K562 (cell line): ENCODE data around the gene EPN2. TPM values are rescaled to one million over a fixed set of nuclear protein-coding genes. Genes with fewer than 3 reads are reported as not detected.

Experiments used
- ARID1B ChIP-seq: fragments of 450-650 bp; IDR thresholded peaks from 2 replicates; pipeline ENCODE4 v1.6.1; 2016; ENCODE audit warnings: antibody characterized with exemption, mild to moderate bottlenecking, inconsistent platforms
- ASH1L ChIP-seq: fragments of 450-650 bp; IDR thresholded peaks from 2 replicates; pipeline ENCODE4 v1.6.1; 2018; ENCODE audit warnings: borderline replicate concordance, mild to moderate bottlenecking, low read depth; ENCODE audit not compliant: partially characterized antibody
- ATF1 ChIP-seq, 2 experiments: fragments of 450-650 bp in 1 of 2; IDR thresholded peaks; 2 replicates each; pipeline ENCODE4 v1.6.1; 2016; ENCODE audit warnings: missing compliant biosample characterization in 1 of 2, missing genetic modification characterization in 1 of 2
- ATF2 ChIP-seq: sonication (generic); formaldehyde crosslinking; IDR thresholded peaks from 2 replicates; pipeline ENCODE4 v1.8.1; 2022; ENCODE audit warnings: missing genetic modification reagents
- ERF ChIP-seq: fragments of 450-650 bp; formaldehyde crosslinking; IDR thresholded peaks from 2 replicates; pipeline ENCODE4 v1.4.0; 2020; ENCODE audit warnings: mild to moderate bottlenecking, mixed read lengths
- HCFC1 ChIP-seq: IDR thresholded peaks from 2 replicates; pipeline ENCODE4 v1.6.1; 2012; ENCODE audit warnings: low read depth, low read length, improper control_type of control experiment
- HNRNPUL1 ChIP-seq: fragments of 200-400 bp; formaldehyde crosslinking; IDR thresholded peaks from 2 replicates; pipeline ENCODE4 v1.6.1; 2017; ENCODE audit warnings: low read length
- JUND ChIP-seq, 2 experiments: IDR thresholded peaks; 2 replicates in 1 of 2; 3 replicates in 1 of 2; pipeline ENCODE4 v1.6.1; 2011; ENCODE audit warnings: borderline replicate concordance in 2 of 2, low read depth in 2 of 2, low read length in 2 of 2, improper control_type of control experiment in 1 of 2, missing biosample characterization in 1 of 2, missing genetic modification characterization in 1 of 2, missing genetic modification reagents in 1 of 2
- LARP7 ChIP-seq: fragments of 450-650 bp; IDR thresholded peaks from 2 replicates; pipeline ENCODE4 v1.6.1; 2016
- MAZ ChIP-seq, 2 experiments: fragments of 450-650 bp in 1 of 2; sonication (generic) in 1 of 2; formaldehyde crosslinking; IDR thresholded peaks in 1 of 2; conservative IDR thresholded peaks in 1 of 2; 2 replicates each; pipeline versions ENCODE4 v1.4.0 to v1.5.0; 2020; ENCODE audit warnings: mild to moderate bottlenecking in 1 of 2, missing genetic modification reagents in 1 of 2
- RBFOX2 ChIP-seq: fragments of 200-400 bp; formaldehyde crosslinking; IDR thresholded peaks from 2 replicates; pipeline ENCODE4 v1.6.1; 2017; ENCODE audit warnings: low read depth, mild to moderate bottlenecking, low read length, moderate library complexity
- ZKSCAN3 ChIP-seq: fragments of 250-450 bp; sonication (Bioruptor Pico); IDR thresholded peaks from 2 replicates; pipeline ENCODE4 v1.4.0; 2020
- ZNF175 ChIP-seq: fragments of 200-800 bp; sonication (Bioruptor generic); IDR thresholded peaks from 2 replicates; pipeline ENCODE4 v1.6.1; 2016; ENCODE audit warnings: low read depth, mild to moderate bottlenecking, missing genetic modification characterization, missing compliant biosample characterization
- ZNF384 ChIP-seq: IDR thresholded peaks from 2 replicates; pipeline ENCODE4 v1.6.1; 2012; ENCODE audit warnings: low read depth, low read length, improper control_type of control experiment
- polyA plus RNA-seq, 8 experiments: library from polyadenylated mRNA; depleted of rRNA in 4 of 8; stranded (reverse) in 5 of 8; unstranded in 3 of 8; fragments of >200 nt; fragmentation: Nextera tagmentation in 2 of 8; fragmentation: Illumina TruSeq in 1 of 8; extraction: Ambion mirVana in 2 of 8; extraction: Trizol in 1 of 8; gene quantifications; 2 replicates each; pipeline versions ENCODE4 v1.2.1 to v1.2.3, GENCODE V29; 2011 to 2014; ENCODE audit warnings: inconsistent platforms in 1 of 8, missing spikeins in 1 of 8
- total RNA-seq, 7 experiments: library from RNA; depleted of rRNA in 6 of 7; stranded (reverse); fragments of >200 nt in 6 of 7; fragmentation: Illumina TruSeq in 2 of 7; extraction: Trizol in 2 of 7; gene quantifications; 2 replicates each; pipeline versions ENCODE4 v1.2.1 to v1.2.3, GENCODE V29; 2011 to 2021; ENCODE audit warnings: low replicate concordance in 1 of 7
- TF ChIP-seq, protein P1 (sequence below): fragments of 450-650 bp; formaldehyde crosslinking; IDR thresholded peaks from 2 replicates; pipeline ENCODE4 v1.4.0; 2020; ENCODE audit warnings: mild to moderate bottlenecking, moderate library complexity
- TF ChIP-seq, protein P2 (sequence below): fragments of 450-650 bp; IDR thresholded peaks from 2 replicates; pipeline ENCODE4 v1.6.1; 2017; ENCODE audit warnings: antibody characterized with exemption, mild to moderate bottlenecking
- TF ChIP-seq, protein P3 (sequence below): fragments of 250-450 bp; sonication (Bioruptor Pico); IDR thresholded peaks from 2 replicates; pipeline ENCODE4 v1.8.0; 2022; ENCODE audit warnings: inconsistent platforms
- TF ChIP-seq, protein P4 (sequence below): fragments of 200-800 bp; sonication (Bioruptor generic); IDR thresholded peaks from 2 replicates; pipeline ENCODE4 v1.6.1; 2017; ENCODE audit warnings: missing genetic modification characterization, missing compliant biosample characterization

Gene EPN2
- total and polyA plus RNA-seq, 9 of the 15 experiments (the other 6 are each of a cell fraction or from before 2014, with no cell fraction given), result 1.0 to 12.9 (median 8.9) TPM

- TF ChIP-seq, protein P1, sequence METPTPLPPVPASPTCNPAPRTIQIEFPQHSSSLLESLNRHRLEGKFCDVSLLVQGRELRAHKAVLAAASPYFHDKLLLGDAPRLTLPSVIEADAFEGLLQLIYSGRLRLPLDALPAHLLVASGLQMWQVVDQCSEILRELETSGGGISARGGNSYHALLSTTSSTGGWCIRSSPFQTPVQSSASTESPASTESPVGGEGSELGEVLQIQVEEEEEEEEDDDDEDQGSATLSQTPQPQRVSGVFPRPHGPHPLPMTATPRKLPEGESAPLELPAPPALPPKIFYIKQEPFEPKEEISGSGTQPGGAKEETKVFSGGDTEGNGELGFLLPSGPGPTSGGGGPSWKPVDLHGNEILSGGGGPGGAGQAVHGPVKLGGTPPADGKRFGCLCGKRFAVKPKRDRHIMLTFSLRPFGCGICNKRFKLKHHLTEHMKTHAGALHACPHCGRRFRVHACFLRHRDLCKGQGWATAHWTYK (CRISPR knock-in tag), result peak; percentile 45; the same call in 1 of the 2 replicates
- TF ChIP-seq HCFC1, result no peak
- TF ChIP-seq, protein P2, sequence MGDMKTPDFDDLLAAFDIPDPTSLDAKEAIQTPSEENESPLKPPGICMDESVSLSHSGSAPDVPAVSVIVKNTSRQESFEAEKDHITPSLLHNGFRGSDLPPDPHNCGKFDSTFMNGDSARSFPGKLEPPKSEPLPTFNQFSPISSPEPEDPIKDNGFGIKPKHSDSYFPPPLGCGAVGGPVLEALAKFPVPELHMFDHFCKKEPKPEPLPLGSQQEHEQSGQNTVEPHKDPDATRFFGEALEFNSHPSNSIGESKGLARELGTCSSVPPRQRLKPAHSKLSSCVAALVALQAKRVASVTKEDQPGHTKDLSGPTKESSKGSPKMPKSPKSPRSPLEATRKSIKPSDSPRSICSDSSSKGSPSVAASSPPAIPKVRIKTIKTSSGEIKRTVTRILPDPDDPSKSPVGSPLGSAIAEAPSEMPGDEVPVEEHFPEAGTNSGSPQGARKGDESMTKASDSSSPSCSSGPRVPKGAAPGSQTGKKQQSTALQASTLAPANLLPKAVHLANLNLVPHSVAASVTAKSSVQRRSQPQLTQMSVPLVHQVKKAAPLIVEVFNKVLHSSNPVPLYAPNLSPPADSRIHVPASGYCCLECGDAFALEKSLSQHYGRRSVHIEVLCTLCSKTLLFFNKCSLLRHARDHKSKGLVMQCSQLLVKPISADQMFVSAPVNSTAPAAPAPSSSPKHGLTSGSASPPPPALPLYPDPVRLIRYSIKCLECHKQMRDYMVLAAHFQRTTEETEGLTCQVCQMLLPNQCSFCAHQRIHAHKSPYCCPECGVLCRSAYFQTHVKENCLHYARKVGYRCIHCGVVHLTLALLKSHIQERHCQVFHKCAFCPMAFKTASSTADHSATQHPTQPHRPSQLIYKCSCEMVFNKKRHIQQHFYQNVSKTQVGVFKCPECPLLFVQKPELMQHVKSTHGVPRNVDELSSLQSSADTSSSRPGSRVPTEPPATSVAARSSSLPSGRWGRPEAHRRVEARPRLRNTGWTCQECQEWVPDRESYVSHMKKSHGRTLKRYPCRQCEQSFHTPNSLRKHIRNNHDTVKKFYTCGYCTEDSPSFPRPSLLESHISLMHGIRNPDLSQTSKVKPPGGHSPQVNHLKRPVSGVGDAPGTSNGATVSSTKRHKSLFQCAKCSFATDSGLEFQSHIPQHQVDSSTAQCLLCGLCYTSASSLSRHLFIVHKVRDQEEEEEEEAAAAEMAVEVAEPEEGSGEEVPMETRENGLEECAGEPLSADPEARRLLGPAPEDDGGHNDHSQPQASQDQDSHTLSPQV, result peak; percentile 9
- TF ChIP-seq, protein P3, sequence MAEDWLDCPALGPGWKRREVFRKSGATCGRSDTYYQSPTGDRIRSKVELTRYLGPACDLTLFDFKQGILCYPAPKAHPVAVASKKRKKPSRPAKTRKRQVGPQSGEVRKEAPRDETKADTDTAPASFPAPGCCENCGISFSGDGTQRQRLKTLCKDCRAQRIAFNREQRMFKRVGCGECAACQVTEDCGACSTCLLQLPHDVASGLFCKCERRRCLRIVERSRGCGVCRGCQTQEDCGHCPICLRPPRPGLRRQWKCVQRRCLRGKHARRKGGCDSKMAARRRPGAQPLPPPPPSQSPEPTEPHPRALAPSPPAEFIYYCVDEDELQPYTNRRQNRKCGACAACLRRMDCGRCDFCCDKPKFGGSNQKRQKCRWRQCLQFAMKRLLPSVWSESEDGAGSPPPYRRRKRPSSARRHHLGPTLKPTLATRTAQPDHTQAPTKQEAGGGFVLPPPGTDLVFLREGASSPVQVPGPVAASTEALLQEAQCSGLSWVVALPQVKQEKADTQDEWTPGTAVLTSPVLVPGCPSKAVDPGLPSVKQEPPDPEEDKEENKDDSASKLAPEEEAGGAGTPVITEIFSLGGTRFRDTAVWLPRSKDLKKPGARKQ, result no peak
- TF ChIP-seq, protein P4, sequence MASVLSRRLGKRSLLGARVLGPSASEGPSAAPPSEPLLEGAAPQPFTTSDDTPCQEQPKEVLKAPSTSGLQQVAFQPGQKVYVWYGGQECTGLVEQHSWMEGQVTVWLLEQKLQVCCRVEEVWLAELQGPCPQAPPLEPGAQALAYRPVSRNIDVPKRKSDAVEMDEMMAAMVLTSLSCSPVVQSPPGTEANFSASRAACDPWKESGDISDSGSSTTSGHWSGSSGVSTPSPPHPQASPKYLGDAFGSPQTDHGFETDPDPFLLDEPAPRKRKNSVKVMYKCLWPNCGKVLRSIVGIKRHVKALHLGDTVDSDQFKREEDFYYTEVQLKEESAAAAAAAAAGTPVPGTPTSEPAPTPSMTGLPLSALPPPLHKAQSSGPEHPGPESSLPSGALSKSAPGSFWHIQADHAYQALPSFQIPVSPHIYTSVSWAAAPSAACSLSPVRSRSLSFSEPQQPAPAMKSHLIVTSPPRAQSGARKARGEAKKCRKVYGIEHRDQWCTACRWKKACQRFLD (CRISPR knock-in tag), result peak; percentile 74; the same call in 1 of the 2 replicates
- no peak for TF ChIP-seq LARP7
- no peak for TF ChIP-seq ZNF384
- no peak for TF ChIP-seq HNRNPUL1
- peak; percentile 23; the same call in 1 of the 2 replicates for TF ChIP-seq ARID1B
- peak; percentile 44 for TF ChIP-seq RBFOX2
- TF ChIP-seq ZNF175 (CRISPR knock-in tag), result peak; percentile 26; the same call in 1 of the 2 replicates
- no peak for TF ChIP-seq ERF (CRISPR knock-in tag)
- TF ChIP-seq ASH1L, result no peak
- peak; percentile 94 for TF ChIP-seq JUND (IDR thresholded peaks at IDR 0.05; ENCODE audit: borderline replicate concordance, low read depth, low read length)
- peak; percentile 92 for TF ChIP-seq JUND (tag; IDR thresholded peaks at IDR 0.05; ENCODE audit: borderline replicate concordance, low read depth, low read length)
- no peak for TF ChIP-seq ZKSCAN3 (CRISPR knock-in tag)
- peak; percentile 23 to 24; a peak in 1 of 4 replicates for TF ChIP-seq MAZ (CRISPR knock-in tag; conservative IDR thresholded peaks at IDR 0.05 in 1 of 2, IDR thresholded peaks at IDR 0.05 in 1 of 2)
- peak; percentile 79; the same call in 1 of the 2 replicates for TF ChIP-seq ATF2 (CRISPR knock-in tag)
- TF ChIP-seq ATF1 (CRISPR knock-in tag; IDR thresholded peaks at IDR 0.05), result no peak
- TF ChIP-seq ATF1 (tag; IDR thresholded peaks at IDR 0.05), result peak; percentile 38
These were observed 67.0 kb downstream of the EPN2 start (continued) for GRCh38 chr17:19304209-19304608.
